Glutamatergic neuron (in vitro differentiated cells): Measurements from ENCODE around the gene C11orf24. TPM values are rescaled to one million over a fixed set of nuclear protein-coding genes. Genes with fewer than 3 reads are reported as not detected.

ENCODE experiments used
- DNase-seq: peaks from one replicate; pipeline ENCODE4 v3.0.0; 2022
- H3K27ac Mint-ChIP-seq: one replicate; pipeline ENCODE4 v1.8.0; 2020; ENCODE audit warnings: mild to moderate bottlenecking, mixed read lengths, inconsistent platforms; ENCODE audit not compliant: unreplicated experiment
- H3K27me3 Mint-ChIP-seq: one replicate; pipeline ENCODE4 v1.8.0; 2020; ENCODE audit warnings: mild to moderate bottlenecking, moderate library complexity, mixed read lengths, inconsistent platforms; ENCODE audit not compliant: unreplicated experiment
- H3K36me3 Mint-ChIP-seq: one replicate; pipeline ENCODE4 v1.8.0; 2020; ENCODE audit warnings: mild to moderate bottlenecking, mixed read lengths, inconsistent platforms; ENCODE audit not compliant: unreplicated experiment
- H3K4me1 Mint-ChIP-seq: one replicate; pipeline ENCODE4 v1.8.0; 2020; ENCODE audit warnings: mild to moderate bottlenecking, low read depth, mixed read lengths, inconsistent platforms; ENCODE audit not compliant: unreplicated experiment
- H3K4me3 Mint-ChIP-seq: one replicate; pipeline ENCODE4 v1.8.0; 2020; ENCODE audit warnings: mild to moderate bottlenecking, mixed read lengths, inconsistent platforms; ENCODE audit not compliant: unreplicated experiment
- H3K9me3 Mint-ChIP-seq: one replicate; pipeline ENCODE4 v1.8.0; 2020; ENCODE audit warnings: mild to moderate bottlenecking, moderate library complexity, mixed read lengths, inconsistent platforms; ENCODE audit not compliant: unreplicated experiment
- total RNA-seq: library from RNA; stranded (reverse); fragmentation: NEBNext Ultra II Directional; extraction: Animal tissue kit (Norgen Biotek cat#: 25700); gene quantifications from one replicate; pipeline ENCODE4 v1.2.1, GENCODE V29; 2021; ENCODE audit not compliant: unreplicated experiment
- TF ChIP-seq, protein P1 (sequence below): fragments of 200-600 bp; sonication (generic); IDR thresholded peaks from one replicate; pipeline ENCODE4 v1.5.0; 2021; ENCODE audit not compliant: partially characterized antibody, unreplicated experiment

Gene C11orf24
- total RNA-seq, 1 donor from 2014 or later, result 58.4 TPM

DNA sequence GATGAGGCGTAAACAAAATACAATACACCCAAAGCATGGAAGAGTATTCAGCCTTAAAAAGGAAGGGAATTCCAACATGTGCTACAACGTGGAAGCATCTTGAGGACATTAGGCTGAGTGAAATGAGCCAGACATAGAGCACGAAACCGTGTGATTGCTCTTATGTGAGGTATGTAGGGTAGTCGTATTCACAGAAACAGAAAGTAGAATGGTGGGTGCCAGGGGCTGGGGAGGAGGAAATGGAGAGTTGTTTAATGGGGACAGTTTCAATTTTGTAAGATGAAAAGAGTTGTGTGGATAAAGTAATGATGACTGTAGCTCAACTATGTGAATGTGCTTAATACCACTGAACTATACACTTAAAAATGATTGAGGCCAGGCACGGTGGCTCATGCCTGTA is 48.5 kb downstream of the C11orf24 start:
- peaks cover 2% of the 10 kb centered on the region for H3K27me3 Mint-ChIP-seq
- no peaks in the 10 kb centered on the region for H3K4me1 Mint-ChIP-seq
- TF ChIP-seq, protein P1, sequence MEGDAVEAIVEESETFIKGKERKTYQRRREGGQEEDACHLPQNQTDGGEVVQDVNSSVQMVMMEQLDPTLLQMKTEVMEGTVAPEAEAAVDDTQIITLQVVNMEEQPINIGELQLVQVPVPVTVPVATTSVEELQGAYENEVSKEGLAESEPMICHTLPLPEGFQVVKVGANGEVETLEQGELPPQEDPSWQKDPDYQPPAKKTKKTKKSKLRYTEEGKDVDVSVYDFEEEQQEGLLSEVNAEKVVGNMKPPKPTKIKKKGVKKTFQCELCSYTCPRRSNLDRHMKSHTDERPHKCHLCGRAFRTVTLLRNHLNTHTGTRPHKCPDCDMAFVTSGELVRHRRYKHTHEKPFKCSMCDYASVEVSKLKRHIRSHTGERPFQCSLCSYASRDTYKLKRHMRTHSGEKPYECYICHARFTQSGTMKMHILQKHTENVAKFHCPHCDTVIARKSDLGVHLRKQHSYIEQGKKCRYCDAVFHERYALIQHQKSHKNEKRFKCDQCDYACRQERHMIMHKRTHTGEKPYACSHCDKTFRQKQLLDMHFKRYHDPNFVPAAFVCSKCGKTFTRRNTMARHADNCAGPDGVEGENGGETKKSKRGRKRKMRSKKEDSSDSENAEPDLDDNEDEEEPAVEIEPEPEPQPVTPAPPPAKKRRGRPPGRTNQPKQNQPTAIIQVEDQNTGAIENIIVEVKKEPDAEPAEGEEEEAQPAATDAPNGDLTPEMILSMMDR, result no peak
- DNase-seq, result no peak
- H3K27ac Mint-ChIP-seq, result no peak overlapping the region
- H3K4me3 Mint-ChIP-seq, result no peak overlapping the region
- peaks cover 3% of the 10 kb centered on the region for H3K9me3 Mint-ChIP-seq
- H3K36me3 Mint-ChIP-seq, result peaks cover 15% of the 10 kb centered on the region

DNA sequence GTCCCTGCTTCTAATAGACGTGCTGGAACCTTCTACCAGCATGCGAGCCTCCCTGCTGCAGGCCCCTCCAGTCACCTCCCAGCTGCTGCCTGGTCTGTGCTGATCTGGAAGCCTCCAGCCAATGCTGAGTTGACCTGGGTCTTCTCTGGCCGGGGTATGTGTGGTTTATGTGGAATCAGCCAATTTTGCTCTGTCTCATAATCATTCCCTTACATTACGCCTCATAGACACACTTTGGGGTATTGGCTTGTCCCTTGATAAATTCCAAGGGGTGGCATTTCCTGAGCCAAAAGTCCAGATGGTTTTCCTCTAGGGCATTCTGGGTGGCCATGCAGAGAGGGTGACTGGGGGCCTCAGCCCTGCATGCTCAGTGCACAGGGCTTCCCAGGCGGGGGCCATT is 50.4 kb downstream of the C11orf24 start:
- TF ChIP-seq, protein P1, result no peak
- DNase-seq, result no peak
- Mint-ChIP-seq H3K4me1 (no peaks in the 10 kb centered on the region), H3K27ac (no peak overlapping the region), H3K9me3 (peaks cover 3% of the 10 kb centered on the region), H3K4me3 (no peak overlapping the region), H3K27me3 (peaks cover 2% of the 10 kb centered on the region), H3K36me3 (peaks cover 11% of the 10 kb centered on the region)

DNA sequence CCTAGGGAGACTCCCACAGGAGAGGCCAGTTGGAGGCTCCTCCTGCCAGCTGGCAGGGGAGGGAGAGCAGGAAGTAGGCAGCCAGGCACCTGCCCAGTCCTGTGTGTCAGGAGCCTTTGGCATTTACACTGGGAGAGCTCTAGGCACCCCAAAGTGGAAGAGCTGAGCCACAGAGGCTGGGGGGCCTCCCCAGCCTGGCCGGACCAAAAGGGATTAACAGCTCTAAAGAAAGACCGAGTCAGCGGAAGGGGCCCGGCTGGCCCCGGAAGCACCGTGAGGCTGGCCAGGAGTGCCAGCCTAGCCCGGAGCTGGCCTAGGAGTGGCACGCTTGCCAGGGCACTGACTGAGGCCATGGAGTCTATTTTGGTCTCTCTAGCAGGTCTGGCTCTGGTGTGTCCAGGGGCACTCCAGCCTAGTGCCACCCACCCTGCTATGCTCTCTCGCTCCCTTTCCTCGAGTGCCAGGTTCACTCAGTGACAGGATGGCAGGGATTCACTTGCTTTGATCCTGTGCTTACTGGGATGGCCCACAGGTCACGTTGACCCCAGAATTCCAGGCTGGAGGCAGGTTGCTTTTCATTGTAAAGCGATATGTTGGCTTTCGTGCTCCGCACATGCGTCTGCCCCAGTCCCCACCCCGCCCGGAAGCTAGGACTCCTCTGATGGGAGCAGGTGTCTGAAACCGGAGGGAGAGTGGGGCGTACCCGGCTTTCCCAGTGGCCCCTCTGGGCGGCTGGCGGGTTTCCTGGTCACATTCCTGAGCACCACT is 55.4 kb downstream of the C11orf24 start:
- peaks cover 19% of the 10 kb centered on the region for H3K9me3 Mint-ChIP-seq
- H3K4me1 Mint-ChIP-seq, result peaks cover 14% of the 10 kb centered on the region
- H3K36me3 Mint-ChIP-seq, result peaks cover 4% of the 10 kb centered on the region
- H3K4me3 Mint-ChIP-seq, result no peak overlapping the region
- H3K27ac Mint-ChIP-seq, result no peak overlapping the region
- H3K27me3 Mint-ChIP-seq, result peaks cover 19% of the 10 kb centered on the region
- no peak for DNase-seq
- TF ChIP-seq, protein P1, result no peak

DNA sequence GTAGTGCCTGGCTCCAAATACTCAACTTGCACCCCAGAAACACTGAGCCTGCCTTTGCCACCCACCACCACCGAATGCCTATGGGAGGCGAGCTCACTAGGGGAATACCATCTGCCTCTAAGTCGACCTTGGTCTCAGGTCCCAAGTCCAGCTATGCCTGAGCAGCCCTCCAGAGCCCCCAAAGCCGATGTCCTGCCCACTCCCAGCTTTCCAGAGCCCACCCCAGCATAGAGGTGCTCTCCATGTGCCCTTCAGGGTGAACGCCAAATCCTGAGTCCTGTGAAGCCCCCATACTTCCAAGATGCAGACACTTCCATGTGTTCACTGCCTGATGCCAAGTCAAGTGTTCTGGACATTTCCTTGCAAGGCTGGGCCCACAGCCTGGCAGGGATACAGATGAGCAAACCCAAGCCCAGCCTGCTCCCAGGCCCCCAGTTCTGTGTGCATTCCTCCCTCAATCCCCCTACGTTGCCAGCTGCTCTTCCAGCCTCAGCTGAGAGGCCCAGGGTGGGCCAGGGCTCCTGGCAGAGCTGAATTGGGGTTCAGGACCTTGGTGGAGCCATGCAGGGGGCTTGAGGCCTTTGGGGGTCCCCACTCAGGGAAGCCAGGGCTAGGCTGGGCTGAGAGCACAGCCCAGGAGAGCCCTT is 56.1 kb downstream of the C11orf24 start:
- H3K27ac Mint-ChIP-seq, result peak overlapping the region; percentile 77
- TF ChIP-seq, protein P1, result no peak

DNA sequence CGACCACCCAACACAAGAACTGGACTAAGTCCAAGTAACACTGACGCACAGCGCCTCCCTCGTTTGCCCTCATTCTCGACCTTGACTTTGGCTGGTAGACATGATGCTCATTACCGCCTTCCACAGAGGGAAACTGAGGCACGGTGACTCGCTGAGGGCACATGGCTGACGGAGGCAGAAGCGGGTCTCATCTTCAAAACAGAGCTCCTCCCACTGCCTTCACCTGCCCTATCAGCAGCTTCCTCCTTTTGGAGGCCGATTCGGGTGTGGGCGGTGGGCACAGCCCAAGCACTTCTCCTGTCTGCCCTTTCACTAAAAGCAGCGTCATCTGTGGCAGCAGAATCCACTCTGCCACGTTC is 56.7 kb downstream of the C11orf24 start:
- TF ChIP-seq, protein P1, result no peak
- Mint-ChIP-seq H3K4me1 (peaks cover 24% of the 10 kb centered on the region), H3K4me3 (peak overlapping the region; percentile 76), H3K9me3 (peaks cover 19% of the 10 kb centered on the region), H3K27me3 (peaks cover 19% of the 10 kb centered on the region), H3K36me3 (peaks cover 4% of the 10 kb centered on the region), H3K27ac (peak overlapping the region; percentile 77)
- DNase-seq, result no peak

More for the DNA sequence above, 56.1 kb downstream of the C11orf24 start:
- no peak for DNase-seq
- Mint-ChIP-seq H3K36me3 (peaks cover 4% of the 10 kb centered on the region), H3K27me3 (peaks cover 19% of the 10 kb centered on the region), H3K4me3 (peak overlapping the region; percentile 76), H3K9me3 (peaks cover 19% of the 10 kb centered on the region), H3K4me1 (peaks cover 21% of the 10 kb centered on the region)
